SK-N-SH treated with all-trans-retinoic acid at 6 μM for 48 hours (cell line): ENCODE data around the gene ITPR3.

ENCODE experiments used
- ARNTL ChIP-seq: fragments of 450-650 bp; formaldehyde crosslinking; IDR thresholded peaks from 2 replicates; pipeline ENCODE4 v1.5.0; 2020; ENCODE audit warnings: low read depth, mild to moderate bottlenecking, moderate library complexity, borderline replicate concordance
- CSDC2 ChIP-seq: fragments of 250-450 bp; sonication (Bioruptor Pico); IDR thresholded peaks from 2 replicates; pipeline ENCODE4 v1.5.0; 2020; ENCODE audit warnings: mild to moderate bottlenecking, moderate library complexity
- GLIS3 ChIP-seq: fragments of 250-450 bp; sonication (Bioruptor Pico); IDR thresholded peaks from 2 replicates; pipeline ENCODE4 v1.5.0; 2020; ENCODE audit warnings: mild to moderate bottlenecking, moderate library complexity
- ISL1 ChIP-seq: fragments of 250-450 bp; sonication (Bioruptor Pico); IDR thresholded peaks from 2 replicates; pipeline ENCODE4 v2.1.2; 2022; ENCODE audit warnings: mild to moderate bottlenecking, moderate library complexity
- OSR1 ChIP-seq: fragments of 250-450 bp; sonication (Bioruptor Pico); IDR thresholded peaks from 2 replicates; pipeline ENCODE4 v1.8.0; 2022; ENCODE audit warnings: moderate library complexity, mild to moderate bottlenecking, inconsistent platforms
- PATZ1 ChIP-seq: fragments of 250-450 bp; sonication (Bioruptor Pico); IDR thresholded peaks from 2 replicates; pipeline ENCODE4 v1.8.0; 2020; ENCODE audit warnings: mild to moderate bottlenecking, moderate library complexity, borderline replicate concordance
- TSHZ2 ChIP-seq: fragments of 250-450 bp; sonication (Bioruptor Pico); IDR thresholded peaks from 2 replicates; pipeline ENCODE4 v1.5.0; 2020; ENCODE audit warnings: mild to moderate bottlenecking, moderate library complexity
- ZFP3 ChIP-seq: fragments of 250-450 bp; sonication (Bioruptor Pico); IDR thresholded peaks from 2 replicates; pipeline ENCODE4 v1.5.0; 2020; ENCODE audit warnings: mild to moderate bottlenecking, moderate library complexity
- ZNF70 ChIP-seq: fragments of 450-650 bp; formaldehyde crosslinking; IDR thresholded peaks from 2 replicates; pipeline ENCODE4 v1.5.0; 2020; ENCODE audit warnings: mild to moderate bottlenecking, moderate library complexity
- ZNF8 ChIP-seq: fragments of 450-650 bp; formaldehyde crosslinking; IDR thresholded peaks from 2 replicates; pipeline ENCODE4 v1.5.0; 2020; ENCODE audit warnings: mild to moderate bottlenecking, moderate library complexity

GRCh38 chr6:33718713-33719112 lies 97.6 kb downstream of the ITPR3 start:
- TF ChIP-seq GLIS3 (CRISPR knock-in tag), result no peak
- TF ChIP-seq ARNTL (CRISPR knock-in tag), result no peak
- TF ChIP-seq ZNF8, result no peak
- TF ChIP-seq PATZ1 (CRISPR knock-in tag), result no peak
- TF ChIP-seq ZFP3, result no peak
- no peak for TF ChIP-seq CSDC2 (CRISPR knock-in tag)
- no peak for TF ChIP-seq ZNF70 (CRISPR knock-in tag)
- TF ChIP-seq OSR1 (CRISPR knock-in tag), result no peak
- TF ChIP-seq ISL1 (CRISPR knock-in tag), result no peak
- no peak for TF ChIP-seq TSHZ2 (CRISPR knock-in tag)
